ENCODE results near the gene MBD3.

DNA sequence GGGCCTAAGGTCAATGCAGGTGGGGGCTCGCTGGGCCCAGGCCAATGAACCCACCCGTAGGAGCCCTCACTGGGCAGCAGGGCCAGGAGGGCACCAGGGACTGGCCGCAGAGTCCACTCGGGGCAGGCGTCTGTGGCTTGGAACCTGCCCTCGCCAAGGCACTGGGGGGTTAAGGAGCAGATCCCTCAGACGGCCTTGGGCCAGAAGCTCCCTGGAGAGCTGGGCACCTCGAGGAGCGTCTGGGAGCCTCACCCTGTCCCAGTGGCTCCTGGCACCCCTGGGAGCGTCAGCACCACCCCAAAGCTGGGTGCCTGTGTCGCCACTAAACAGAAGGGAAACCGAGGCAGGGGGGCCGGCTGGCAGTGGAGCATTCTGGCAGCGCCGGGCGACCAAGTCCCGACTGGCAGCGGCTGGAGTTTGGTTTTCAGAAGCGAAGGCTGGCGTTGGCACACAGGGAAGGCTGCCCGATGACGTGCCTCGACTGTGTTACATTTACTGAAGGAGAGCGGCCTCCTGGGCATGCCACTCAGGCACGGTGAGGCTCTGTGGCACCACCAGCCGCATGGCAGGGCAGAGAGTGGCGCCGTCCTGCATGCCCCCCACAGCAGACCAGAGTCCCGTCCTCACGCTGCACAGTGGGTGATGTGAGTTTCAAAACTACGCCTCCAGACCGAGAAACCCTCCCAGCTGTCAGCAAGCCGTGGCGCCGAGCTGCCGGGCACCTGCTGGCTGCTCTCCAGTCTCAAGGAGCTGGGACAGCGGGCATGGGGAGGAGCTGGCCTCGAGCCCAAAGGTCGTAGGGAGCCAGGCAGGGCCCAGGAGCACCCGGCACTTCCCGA is 15.4 kb downstream of the MBD3 start:
- TF ChIP-seq POLR2A (IDR thresholded peaks at IDR 0.05; ENCODE audit: low read depth, low read length), result no peak
- TF ChIP-seq TAF1 (IDR thresholded peaks at IDR 0.05; ENCODE audit: borderline replicate concordance, low read depth, low read length), result no peak
- no peak for TF ChIP-seq POLR2AphosphoS5 (IDR thresholded peaks at IDR 0.05; ENCODE audit: low read depth, low read length)

All from GM12892 (cell line).